ENCODE data around the gene IL12RB2. TPM values are rescaled to one million over a fixed set of nuclear protein-coding genes. Genes with fewer than 3 reads are reported as not detected.

The IL12RB2 gene
- total and polyA plus RNA-seq, 4 donors = 0.02 to 2.1 (median 0.44) TPM

DNA sequence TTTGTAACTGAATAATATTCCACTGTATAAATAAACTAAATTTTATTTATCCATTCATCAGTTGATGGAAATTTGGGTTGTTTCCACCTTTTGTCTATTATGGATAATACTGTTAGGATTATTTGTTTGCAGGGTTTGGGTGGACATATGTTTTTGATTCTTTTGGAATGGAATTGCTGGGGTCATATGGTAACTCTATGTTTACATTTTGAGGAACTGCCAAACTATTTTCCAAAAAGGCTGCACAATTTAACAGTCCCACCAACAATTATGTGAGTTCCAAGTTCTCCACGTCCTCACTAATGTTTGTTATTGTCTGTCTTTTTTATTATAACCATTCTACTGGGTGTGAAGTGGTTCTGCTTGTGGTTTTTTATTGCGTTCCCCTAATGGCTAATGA is 126.8 kb downstream of the IL12RB2 start:
- Histone ChIP-seq H3K36me3 (ENCODE audit: control insufficient read depth in 4 of 4, insufficient read depth in 4 of 4, low read length in 4 of 4) (peaks cover 0 to 3% (median 0%) of the 10 kb centered on the region in 4 donors), H3K27ac (ENCODE audit: low read depth in 1 of 2, low read length in 1 of 2) (no peak overlapping the region), H3K4me3 (no peak overlapping the region), H3K9me3 (ENCODE audit: control insufficient read depth in 4 of 4, insufficient read depth in 3 of 4, low read length in 3 of 4) (no peaks in the 10 kb centered on the region), H3K27me3 (ENCODE audit: control insufficient read depth in 3 of 3, insufficient read depth in 3 of 3, low read length in 2 of 3) (no peaks in the 10 kb centered on the region), H3K4me1 (ENCODE audit: control insufficient read depth in 5 of 5, insufficient read depth in 5 of 5, low read length in 5 of 5) (peaks cover 0 to 7% (median 0%) of the 10 kb centered on the region in 5 donors), H3K9ac (ENCODE audit: insufficient read depth in 1 of 2, low read length in 2 of 2) (no peak overlapping the region)
- DNase-seq = peak in 2 of 3 donors; percentile 45 to 53
- TF ChIP-seq, protein P1, sequence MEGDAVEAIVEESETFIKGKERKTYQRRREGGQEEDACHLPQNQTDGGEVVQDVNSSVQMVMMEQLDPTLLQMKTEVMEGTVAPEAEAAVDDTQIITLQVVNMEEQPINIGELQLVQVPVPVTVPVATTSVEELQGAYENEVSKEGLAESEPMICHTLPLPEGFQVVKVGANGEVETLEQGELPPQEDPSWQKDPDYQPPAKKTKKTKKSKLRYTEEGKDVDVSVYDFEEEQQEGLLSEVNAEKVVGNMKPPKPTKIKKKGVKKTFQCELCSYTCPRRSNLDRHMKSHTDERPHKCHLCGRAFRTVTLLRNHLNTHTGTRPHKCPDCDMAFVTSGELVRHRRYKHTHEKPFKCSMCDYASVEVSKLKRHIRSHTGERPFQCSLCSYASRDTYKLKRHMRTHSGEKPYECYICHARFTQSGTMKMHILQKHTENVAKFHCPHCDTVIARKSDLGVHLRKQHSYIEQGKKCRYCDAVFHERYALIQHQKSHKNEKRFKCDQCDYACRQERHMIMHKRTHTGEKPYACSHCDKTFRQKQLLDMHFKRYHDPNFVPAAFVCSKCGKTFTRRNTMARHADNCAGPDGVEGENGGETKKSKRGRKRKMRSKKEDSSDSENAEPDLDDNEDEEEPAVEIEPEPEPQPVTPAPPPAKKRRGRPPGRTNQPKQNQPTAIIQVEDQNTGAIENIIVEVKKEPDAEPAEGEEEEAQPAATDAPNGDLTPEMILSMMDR (IDR thresholded peaks at IDR 0.05; ENCODE audit: control extremely low read depth, extremely low read depth) = no peak
- 33 to 39% methylated on average over 2 of the region's 2 CpGs for WGBS, 2 donors
- ATAC-seq (ENCODE audit: insufficient read depth, low FRiP score) = no peak

DNA sequence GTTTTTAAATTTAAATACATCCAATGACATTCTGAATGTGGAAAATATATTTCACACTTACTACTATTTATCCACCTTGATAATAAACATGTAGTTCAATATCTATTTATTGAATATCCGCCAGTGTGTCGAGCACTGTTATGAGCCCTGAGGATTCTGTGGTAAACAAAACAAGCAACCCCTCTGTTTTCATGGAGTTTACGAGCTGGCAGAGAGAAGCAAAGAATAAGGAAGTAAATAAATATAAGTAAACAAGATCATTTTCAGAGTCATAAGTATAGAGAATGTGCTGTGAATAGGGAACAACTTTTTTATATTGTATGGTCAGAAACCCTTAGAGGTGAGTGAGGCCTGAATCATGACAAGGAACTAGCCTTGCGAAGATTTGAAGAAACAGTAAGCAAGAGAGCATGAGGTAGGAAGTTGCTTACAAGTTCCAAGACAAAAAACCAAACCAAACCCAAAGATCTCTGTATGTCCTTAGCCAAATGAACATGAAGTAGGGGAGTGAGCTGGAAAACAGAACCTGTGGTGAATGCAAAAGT is 128.9 kb downstream of the IL12RB2 start:
- 82 to 88% methylated on average over 4 of the region's 4 CpGs for WGBS, 2 donors
- TF ChIP-seq, protein P1 (IDR thresholded peaks at IDR 0.05; ENCODE audit: control extremely low read depth, extremely low read depth) = no peak
- peaks cover 0 to 11% (median 9%) of the 10 kb centered on the region in 5 donors for H3K4me1 ChIP-seq (ENCODE audit: control insufficient read depth in 5 of 5, insufficient read depth in 5 of 5, low read length in 5 of 5)
- H3K9me3 ChIP-seq (ENCODE audit: control insufficient read depth in 4 of 4, insufficient read depth in 3 of 4, low read length in 3 of 4) = no peaks in the 10 kb centered on the region
- ATAC-seq (ENCODE audit: insufficient read depth, low FRiP score) = no peak
- H3K9ac ChIP-seq (ENCODE audit: insufficient read depth in 1 of 2, low read length in 2 of 2) = no peak overlapping the region
- DNase-seq = no peak
- no peaks in the 10 kb centered on the region for H3K27me3 ChIP-seq (ENCODE audit: control insufficient read depth in 3 of 3, insufficient read depth in 3 of 3, low read length in 2 of 3)
- no peak overlapping the region for H3K27ac ChIP-seq (ENCODE audit: low read depth in 1 of 2, low read length in 1 of 2)
- H3K36me3 ChIP-seq (ENCODE audit: control insufficient read depth in 4 of 4, insufficient read depth in 4 of 4, low read length in 4 of 4) = no peaks in the 10 kb centered on the region
- no peak overlapping the region for H3K4me3 ChIP-seq

DNA sequence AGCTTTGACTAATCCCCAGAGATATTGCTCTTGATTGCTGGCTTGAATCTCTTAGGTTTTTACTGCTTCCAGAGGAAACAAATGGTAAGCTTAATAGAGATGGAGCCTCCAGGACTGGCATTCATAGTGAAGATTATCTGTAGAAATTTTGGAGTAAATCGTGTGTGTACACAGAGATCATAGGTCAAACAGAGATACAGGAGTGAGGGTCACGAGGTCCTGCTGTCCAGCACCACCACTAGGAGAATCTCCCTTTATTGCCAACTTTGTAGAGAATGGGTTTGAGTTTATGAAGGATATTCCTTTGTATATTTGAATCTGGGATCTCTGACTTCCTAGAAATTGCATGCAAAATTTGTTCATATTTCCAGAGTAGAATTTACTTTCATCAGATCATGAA is 130.3 kb downstream of the IL12RB2 start:
- H3K36me3 ChIP-seq (ENCODE audit: control insufficient read depth in 4 of 4, insufficient read depth in 4 of 4, low read length in 4 of 4) = no peaks in the 10 kb centered on the region
- no peaks in the 10 kb centered on the region for H3K9me3 ChIP-seq (ENCODE audit: control insufficient read depth in 4 of 4, insufficient read depth in 3 of 4, low read length in 3 of 4)
- H3K4me1 ChIP-seq (ENCODE audit: control insufficient read depth in 5 of 5, insufficient read depth in 5 of 5, low read length in 5 of 5) = peaks cover 0 to 12% (median 9%) of the 10 kb centered on the region in 5 donors
- H3K9ac ChIP-seq (ENCODE audit: insufficient read depth in 1 of 2, low read length in 2 of 2) = no peak overlapping the region
- WGBS, 2 donors = 87 to 94% methylated on average over 2 of the region's 2 CpGs
- H3K4me3 ChIP-seq = no peak overlapping the region
- H3K27me3 ChIP-seq (ENCODE audit: control insufficient read depth in 3 of 3, insufficient read depth in 3 of 3, low read length in 2 of 3) = no peaks in the 10 kb centered on the region
- no peak overlapping the region for H3K27ac ChIP-seq (ENCODE audit: low read depth in 1 of 2, low read length in 1 of 2)
- DNase-seq (no peak), ATAC-seq (ENCODE audit: insufficient read depth, low FRiP score) (no peak)
- TF ChIP-seq, protein P1 (IDR thresholded peaks at IDR 0.05; ENCODE audit: control extremely low read depth, extremely low read depth) = no peak
